ENCODE data around the gene ST8SIA5.

ST8SIA5 gene

GRCh38 chr18:46668694-46669093, 88.2 kb downstream of the ST8SIA5 start:
- no peak for DNase-seq (ENCODE audit: low spot score)

DNA sequence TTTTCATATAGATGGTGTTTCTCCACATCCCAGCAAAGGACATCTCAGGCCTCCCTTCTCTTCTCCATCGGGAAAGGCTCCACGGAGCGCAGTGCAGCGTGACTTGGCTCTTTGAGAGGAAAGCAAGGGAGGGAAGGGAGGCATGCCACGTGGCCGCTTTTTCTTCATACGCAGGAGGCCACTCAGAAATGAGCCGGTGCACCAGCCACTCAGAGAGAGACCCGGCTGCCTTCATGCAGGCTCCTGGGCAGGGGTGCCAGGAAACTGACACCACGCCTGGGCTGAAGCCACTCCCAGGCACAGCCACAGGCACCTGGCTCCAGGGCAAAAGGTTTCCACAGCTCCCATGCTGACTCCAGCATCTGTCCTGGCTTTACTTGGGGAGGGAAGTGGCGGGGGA, 88.7 kb downstream of the ST8SIA5 start:
- no peak for DNase-seq (ENCODE audit: low spot score)

- DNase-seq (ENCODE audit: low spot score): no peak
Measured at GRCh38 chr18:46663539-46663938, 93.3 kb downstream of the ST8SIA5 start.

DNA sequence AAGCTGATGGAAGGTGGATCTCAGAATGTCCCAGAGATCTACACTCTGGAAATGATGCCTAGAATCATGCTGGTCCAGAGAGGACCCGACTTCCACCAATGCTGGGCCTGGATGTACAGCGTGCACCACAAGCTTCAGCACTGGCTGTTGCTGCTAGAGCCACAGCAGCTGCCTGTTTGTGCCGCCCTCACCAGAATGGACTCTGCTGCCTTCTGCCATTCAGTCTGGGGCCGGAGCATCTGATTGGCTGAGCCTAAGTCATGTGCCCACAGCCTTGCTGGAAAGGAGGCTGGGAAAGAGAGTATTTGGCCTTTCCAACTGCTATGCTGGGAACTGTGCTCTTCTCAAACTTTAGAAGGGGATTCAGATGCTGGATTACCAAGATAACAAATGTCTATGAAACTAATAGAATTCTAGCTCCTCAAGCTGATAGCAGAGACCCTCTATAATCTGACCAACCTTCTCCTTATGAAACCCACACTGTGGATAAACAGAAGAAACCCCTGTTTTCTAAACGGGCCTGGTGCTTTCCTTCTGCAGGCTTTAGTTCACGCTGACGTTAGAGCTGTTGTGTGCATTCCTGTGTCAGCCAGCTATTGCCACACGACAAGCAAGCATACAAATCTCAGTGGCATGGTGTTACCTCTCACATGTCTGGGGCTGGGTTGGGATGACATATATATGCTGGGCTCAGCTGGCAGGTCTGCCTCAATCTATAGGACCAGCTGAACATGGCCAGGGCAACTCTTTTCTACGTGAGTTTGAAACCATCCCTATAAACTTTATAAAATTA, 95.7 kb downstream of the ST8SIA5 start:
- DNase-seq (ENCODE audit: low spot score): peak; percentile 58

GRCh38 chr18:46659484-46659883, 97.4 kb downstream of the ST8SIA5 start:
- DNase-seq (ENCODE audit: low spot score): no peak

DNA sequence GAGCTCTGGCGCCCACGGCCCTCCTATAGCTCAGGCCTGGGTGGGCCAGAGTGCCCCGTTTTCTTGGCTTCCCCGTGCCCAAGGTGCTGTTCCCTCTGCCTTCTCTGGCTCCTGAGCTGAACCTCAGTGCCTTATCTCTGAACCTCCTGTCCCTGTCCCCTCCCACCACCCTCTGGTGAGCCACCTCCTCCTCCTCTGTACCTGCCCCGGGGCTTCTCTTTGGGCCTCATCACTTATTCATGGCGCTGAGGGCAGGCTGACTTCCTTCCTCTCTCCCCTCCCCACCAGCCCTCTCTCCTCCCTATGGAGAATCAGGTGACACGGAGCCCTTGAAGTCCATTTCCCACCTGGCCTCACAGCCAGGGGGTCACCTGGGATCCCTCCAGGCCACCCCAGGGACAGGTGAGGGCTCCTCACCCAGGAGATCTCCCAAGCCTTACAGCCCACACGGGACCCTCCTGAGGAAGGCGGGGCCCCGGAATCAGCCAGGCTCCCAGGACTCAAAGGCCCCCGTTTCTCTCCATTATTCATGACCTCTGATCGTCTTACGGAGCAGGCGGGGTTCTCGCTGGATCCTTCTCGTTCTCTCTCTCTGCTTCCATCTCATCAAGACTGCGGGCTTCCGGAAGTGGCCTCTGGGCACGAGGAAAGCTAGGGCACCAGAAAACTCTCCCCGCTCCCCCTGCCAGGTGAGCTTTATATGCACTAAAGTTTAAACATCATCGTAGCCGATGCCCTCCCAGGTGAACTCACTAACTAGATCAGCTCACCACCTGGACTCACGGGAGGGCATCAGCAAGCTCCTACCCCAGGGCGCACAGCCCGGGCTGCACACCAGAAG, 99.5 kb downstream of the ST8SIA5 start, which contains the start of gene LOXHD1:
Gene LOXHD1, minus strand, starts transcription at position 106 of the 841 bp plus-strand sequence. CDS start 187 bp downstream, outside the sequence.
- no peak for DNase-seq (ENCODE audit: low spot score)

- DNase-seq (ENCODE audit: low spot score): no peak
Measured at GRCh38 chr18:46656326-46657114, 100.3 kb downstream of the ST8SIA5 start.

GRCh38 chr18:46652372-46652771, 104.5 kb downstream of the ST8SIA5 start:
- no peak for DNase-seq (ENCODE audit: low spot score)

DNA sequence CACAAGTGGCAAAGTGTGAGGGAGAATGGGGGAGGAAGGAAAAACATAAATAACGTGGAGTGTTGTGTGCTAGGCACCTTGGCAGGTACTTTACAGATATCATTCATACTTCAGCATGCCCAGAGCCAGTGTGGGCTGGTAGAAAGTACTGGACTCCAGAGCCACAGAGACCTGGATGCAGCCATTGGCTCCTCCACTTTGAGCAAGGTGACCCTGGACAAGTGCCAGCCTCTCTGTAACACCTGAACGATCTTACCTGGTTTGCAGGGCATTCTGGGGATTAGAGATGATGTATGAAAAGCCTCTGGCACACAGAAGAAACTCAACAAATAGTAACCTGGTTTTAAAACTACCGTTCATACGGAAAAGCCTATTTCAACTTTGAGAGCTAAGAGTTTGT, 106.2 kb downstream of the ST8SIA5 start:
- DNase-seq (ENCODE audit: low spot score): no peak

DNA sequence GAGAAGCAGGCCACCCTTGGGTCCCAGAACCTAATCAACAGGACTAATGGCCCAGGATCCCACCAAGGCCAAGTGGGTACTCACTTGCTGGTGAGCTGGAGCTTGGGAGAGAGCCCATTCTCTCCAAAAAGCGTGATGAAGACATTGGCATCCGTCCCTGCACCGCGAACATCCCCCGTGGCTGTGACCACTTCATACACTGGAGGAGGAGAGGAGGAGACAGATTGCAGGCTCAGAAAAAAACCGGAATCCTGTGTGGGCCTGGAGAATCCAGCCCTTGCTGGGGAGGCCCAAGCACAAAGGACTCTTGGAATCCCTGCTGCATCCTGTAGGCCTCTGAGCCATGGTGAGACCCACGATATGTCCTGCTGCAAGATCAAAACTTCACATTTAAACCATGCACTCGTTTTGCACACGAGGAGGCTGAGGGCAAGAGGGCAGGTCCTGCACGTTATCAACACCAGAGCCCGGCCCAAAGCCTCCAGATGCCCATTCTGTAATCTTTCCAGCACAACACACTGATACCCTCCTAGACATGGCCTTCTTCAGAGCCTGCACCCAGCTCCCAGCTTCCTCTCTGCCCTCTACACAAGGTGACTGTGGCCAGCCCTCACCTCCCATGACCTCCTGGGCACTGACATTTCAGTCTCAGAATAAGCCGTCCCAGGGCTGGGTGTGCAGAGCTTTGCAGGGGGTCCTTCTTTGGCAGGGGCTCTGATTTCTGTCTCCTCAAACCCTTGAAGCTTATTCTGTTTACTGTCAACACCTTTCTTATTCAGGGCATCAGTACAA, 107.6 kb downstream of the ST8SIA5 start:
- no peak for DNase-seq (ENCODE audit: low spot score)

DNA sequence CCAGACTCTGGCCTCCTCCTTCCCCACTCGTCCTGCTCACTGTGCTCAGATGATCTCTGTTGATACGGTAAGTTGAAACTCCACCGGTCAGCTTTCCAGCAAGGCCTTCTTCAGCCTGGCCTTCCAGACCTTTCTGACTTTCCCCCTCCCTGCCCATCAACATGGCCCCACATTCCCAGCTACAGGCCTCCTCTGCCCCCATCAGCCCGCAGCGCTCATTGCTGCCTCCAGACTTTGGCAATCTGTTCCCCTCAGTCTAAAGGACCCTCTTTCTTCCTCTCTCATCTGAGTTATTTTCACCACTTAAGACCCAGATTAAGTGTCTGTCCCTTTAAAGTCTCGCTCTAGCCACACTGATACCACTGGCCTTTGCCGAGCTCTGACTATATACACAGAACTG, 110.4 kb downstream of the ST8SIA5 start:
- DNase-seq (ENCODE audit: low spot score): no peak

- DNase-seq (ENCODE audit: low spot score): no peak
Measured at GRCh38 chr18:46642561-46642960, 114.3 kb downstream of the ST8SIA5 start.

GRCh38 chr18:46641917-46642316, 114.9 kb downstream of the ST8SIA5 start:
- no peak for DNase-seq (ENCODE audit: low spot score)

GRCh38 chr18:46639386-46639785, 117.5 kb downstream of the ST8SIA5 start:
- DNase-seq (ENCODE audit: low spot score): no peak

- no peak for DNase-seq (ENCODE audit: low spot score)
Measured at GRCh38 chr18:46636040-46636630, 120.7 kb downstream of the ST8SIA5 start.

- no peak for DNase-seq (ENCODE audit: low spot score)
Measured at GRCh38 chr18:46632401-46633071, 124.3 kb downstream of the ST8SIA5 start.

DNA sequence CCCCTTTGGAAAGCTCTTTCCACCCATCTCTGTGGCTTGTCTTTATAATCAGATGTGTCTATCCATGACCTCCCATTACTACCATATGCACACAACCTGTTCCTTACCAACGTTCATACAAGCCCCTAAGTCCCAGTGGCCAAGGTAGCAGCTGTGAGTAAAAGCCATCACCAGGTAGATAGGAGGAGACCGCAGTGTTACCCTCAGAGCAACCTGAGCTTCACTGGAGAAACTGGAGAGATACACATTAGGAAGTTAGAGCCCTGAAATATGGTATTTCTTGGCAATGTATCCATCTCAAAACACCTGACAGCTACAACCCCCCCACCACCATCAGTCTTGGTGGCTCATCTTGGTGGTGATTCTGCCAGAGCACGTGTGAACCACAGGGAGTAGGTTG, 125.9 kb downstream of the ST8SIA5 start:
- no peak for DNase-seq (ENCODE audit: low spot score)

GRCh38 chr18:46630160-46630559, 126.7 kb downstream of the ST8SIA5 start:
- DNase-seq (ENCODE audit: low spot score): no peak

- peak; percentile 39 for DNase-seq (ENCODE audit: low spot score)
Measured at GRCh38 chr18:46629361-46629760, 127.5 kb downstream of the ST8SIA5 start.

DNA sequence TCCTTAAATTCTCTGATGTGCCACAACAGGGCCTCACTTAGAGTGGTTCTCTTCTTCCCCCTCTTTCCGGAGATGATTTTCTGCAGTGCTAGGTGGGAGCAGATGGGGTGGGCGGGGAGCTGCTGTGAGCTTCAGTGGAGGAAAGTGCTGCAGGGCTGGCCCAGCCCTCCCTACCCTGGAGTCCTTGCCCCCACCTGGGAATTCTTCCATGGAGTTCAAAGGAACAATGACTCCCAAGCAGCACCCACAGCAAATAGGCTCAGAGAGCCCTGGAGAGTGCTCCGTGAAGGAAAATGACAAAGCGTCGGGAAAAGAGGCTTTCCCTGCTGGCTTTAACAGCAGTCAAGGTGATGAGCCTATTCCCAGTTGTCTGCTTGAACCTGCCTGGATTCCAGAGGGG, 128.6 kb downstream of the ST8SIA5 start:
- no peak for DNase-seq (ENCODE audit: low spot score)

GRCh38 chr18:46627136-46627535, 129.7 kb downstream of the ST8SIA5 start:
- DNase-seq (ENCODE audit: low spot score): peak; percentile 23

Data from D341Med (cell line).